GM12874 (cell line): ENCODE data around the gene ACTN4.

Source experiments
- CTCF ChIP-seq: IDR thresholded peaks from 2 replicates; pipeline ENCODE4 v1.5.1; 2011; ENCODE audit warnings: low read depth, mild to moderate bottlenecking, control low read depth, low read length, moderate library complexity; ENCODE audit not compliant: insufficient read depth

ACTN4 gene

GRCh38 chr19:38661136-38661535 lies 13.7 kb downstream of the ACTN4 start:
- TF ChIP-seq CTCF = no peak

- TF ChIP-seq CTCF = no peak
Measured at GRCh38 chr19:38661996-38662395, 14.5 kb downstream of the ACTN4 start.

- no peak for TF ChIP-seq CTCF
Measured at GRCh38 chr19:38662537-38663155, 15.2 kb downstream of the ACTN4 start.

- no peak for TF ChIP-seq CTCF
Measured at GRCh38 chr19:38663156-38663651, 15.8 kb downstream of the ACTN4 start.

- TF ChIP-seq CTCF = no peak
Measured at GRCh38 chr19:38663957-38664502, 16.6 kb downstream of the ACTN4 start.

- no peak for TF ChIP-seq CTCF
Measured at GRCh38 chr19:38664503-38665211, 17.2 kb downstream of the ACTN4 start.

- no peak for TF ChIP-seq CTCF
Measured at GRCh38 chr19:38665219-38665931, 17.9 kb downstream of the ACTN4 start.
